ENCODE results near the gene FCN3. TPM values are rescaled to one million over a fixed set of nuclear protein-coding genes. Genes with fewer than 3 reads are reported as not detected.

Gene FCN3
- total RNA-seq, 1 donor from 2014 or later = not detected

DNA sequence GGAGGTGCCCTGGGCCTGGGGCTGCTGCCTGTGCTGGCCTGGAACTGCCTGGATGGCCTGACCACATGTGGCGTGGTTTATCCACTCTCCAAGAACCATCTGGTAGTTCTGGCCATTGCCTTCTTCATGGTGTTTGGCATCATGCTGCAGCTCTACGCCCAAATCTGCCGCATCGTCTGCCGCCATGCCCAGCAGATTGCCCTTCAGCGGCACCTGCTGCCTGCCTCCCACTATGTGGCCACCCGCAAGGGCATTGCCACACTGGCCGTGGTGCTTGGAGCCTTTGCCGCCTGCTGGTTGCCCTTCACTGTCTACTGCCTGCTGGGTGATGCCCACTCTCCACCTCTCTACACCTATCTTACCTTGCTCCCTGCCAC is 19.6 kb upstream of the FCN3 start:
- Mint-ChIP-seq H3K36me3 (ENCODE audit: low read depth) (no peaks in the 10 kb centered on the region), H3K9me3 (no peaks in the 10 kb centered on the region), H3K27me3 (ENCODE audit: low read depth) (peaks cover 2% of the 10 kb centered on the region), H3K4me1 (peaks cover 34% of the 10 kb centered on the region), H3K27ac (ENCODE audit: unreplicated experiment) (no peak overlapping the region), H3K4me3 (peak overlapping the region; percentile 94)
- DNase-seq (ENCODE audit: low read depth, low spot score) = no peak
- no peak for TF ChIP-seq CTCF (conservative IDR thresholded peaks at IDR 0.05)

DNA sequence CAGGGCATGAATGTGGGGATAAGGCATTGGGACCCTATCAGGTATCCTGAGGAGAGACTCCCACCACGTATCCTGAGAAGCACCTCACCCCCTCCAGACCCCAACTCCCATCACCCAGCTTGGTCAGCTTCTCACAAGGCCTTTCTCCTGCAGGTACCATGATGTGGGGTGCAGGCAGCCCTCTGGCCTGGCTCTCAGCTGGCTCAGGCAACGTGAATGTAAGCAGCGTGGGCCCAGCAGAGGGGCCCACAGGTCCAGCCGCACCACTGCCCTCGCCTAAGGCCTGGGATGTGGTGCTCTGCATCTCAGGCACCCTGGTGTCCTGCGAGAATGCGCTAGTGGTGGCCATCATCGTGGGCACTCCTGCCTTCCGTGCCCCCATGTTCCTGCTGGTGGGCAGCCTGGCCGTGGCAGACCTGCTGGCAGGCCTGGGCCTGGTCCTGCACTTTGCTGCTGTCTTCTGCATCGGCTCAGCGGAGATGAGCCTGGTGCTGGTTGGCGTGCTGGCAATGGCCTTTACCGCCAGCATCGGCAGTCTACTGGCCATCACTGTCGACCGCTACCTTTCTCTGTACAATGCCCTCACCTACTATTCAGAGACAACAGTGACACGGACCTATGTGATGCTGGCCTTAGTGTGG is 19.1 kb upstream of the FCN3 start:
- Mint-ChIP-seq H3K9me3 (no peaks in the 10 kb centered on the region), H3K36me3 (ENCODE audit: low read depth) (no peaks in the 10 kb centered on the region), H3K27ac (ENCODE audit: unreplicated experiment) (no peak overlapping the region), H3K4me3 (peak overlapping the region; percentile 94), H3K27me3 (ENCODE audit: low read depth) (peaks cover 2% of the 10 kb centered on the region), H3K4me1 (peaks cover 29% of the 10 kb centered on the region)
- TF ChIP-seq CTCF (conservative IDR thresholded peaks at IDR 0.05) = no peak
- no peak for DNase-seq (ENCODE audit: low read depth, low spot score)

GRCh38 chr1:27392778-27393635 is 18.4 kb upstream of the FCN3 start:
- H3K4me1 Mint-ChIP-seq = peaks cover 25% of the 10 kb centered on the region
- H3K4me3 Mint-ChIP-seq = peak overlapping the region; percentile 94
- DNase-seq (ENCODE audit: low read depth, low spot score) = no peak

DNA sequence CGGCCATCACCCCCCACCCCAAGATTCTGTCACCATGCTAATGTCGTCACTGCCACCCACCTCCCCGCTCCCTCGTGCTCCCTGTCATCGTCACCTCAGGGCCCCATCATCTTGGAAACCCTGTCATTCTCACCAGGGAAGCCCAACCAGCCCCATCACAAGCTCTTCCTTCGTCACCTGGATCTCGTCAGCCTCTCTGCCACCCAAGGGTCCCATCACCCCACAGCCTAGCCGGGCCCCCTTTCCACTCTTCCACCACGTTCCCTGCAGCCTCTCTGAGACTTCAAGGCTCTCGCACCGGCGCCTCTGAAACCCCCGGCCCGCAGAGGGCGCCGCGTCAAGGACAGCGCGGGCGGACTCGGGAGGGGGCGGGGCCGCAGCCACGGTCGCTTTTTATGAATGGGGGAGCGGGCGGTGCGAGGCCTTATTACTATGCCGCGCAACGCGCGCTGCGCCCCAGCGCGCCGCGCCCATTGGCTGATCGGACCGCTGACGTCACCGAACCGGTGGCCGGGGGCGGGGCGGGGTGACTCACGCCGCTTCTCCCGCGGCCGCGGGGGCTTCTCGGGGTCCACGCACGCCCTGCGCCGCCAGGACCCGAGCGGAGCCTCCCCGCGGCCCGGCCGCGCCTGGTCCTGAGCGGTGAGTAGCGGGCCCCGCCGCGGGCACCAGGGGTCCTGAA is 17.6 kb upstream of the FCN3 start, which contains the start of gene GPR3:
Gene GPR3, plus strand, starts transcription at position 527 of the 682 bp plus-strand sequence. CDS start 1,177 bp downstream, outside the sequence.
- no peaks in the 10 kb centered on the region for H3K36me3 Mint-ChIP-seq (ENCODE audit: low read depth)
- TF ChIP-seq CTCF (conservative IDR thresholded peaks at IDR 0.05) = peak; percentile 62
- peak within 1 kb of the TSS; percentile 94 for H3K27ac Mint-ChIP-seq (ENCODE audit: unreplicated experiment)
- no peaks in the 10 kb centered on the region for H3K9me3 Mint-ChIP-seq
- peaks cover 3% of the 10 kb centered on the region for H3K27me3 Mint-ChIP-seq (ENCODE audit: low read depth)
- peak within 1 kb of the TSS; percentile 94 for H3K4me3 Mint-ChIP-seq
- peak; percentile 84 for DNase-seq (ENCODE audit: low read depth, low spot score)
- H3K4me1 Mint-ChIP-seq = peaks cover 21% of the 10 kb centered on the region

More at GRCh38 chr1:27392778-27393635, 18.4 kb upstream of the FCN3 start:
- Mint-ChIP-seq H3K27ac (ENCODE audit: unreplicated experiment) (peak overlapping the region; percentile 94), H3K27me3 (ENCODE audit: low read depth) (peaks cover 5% of the 10 kb centered on the region), H3K9me3 (no peaks in the 10 kb centered on the region), H3K36me3 (ENCODE audit: low read depth) (no peaks in the 10 kb centered on the region)
- no peak for TF ChIP-seq CTCF (conservative IDR thresholded peaks at IDR 0.05)

GRCh38 chr1:27391511-27392095 is 17.0 kb upstream of the FCN3 start:
- Mint-ChIP-seq H3K27me3 (ENCODE audit: low read depth) (peaks cover 3% of the 10 kb centered on the region), H3K27ac (ENCODE audit: unreplicated experiment) (no peak overlapping the region), H3K4me3 (peak overlapping the region; percentile 28), H3K4me1 (peaks cover 21% of the 10 kb centered on the region), H3K36me3 (ENCODE audit: low read depth) (no peaks in the 10 kb centered on the region), H3K9me3 (no peaks in the 10 kb centered on the region)
- no peak for DNase-seq (ENCODE audit: low read depth, low spot score)
- TF ChIP-seq CTCF (conservative IDR thresholded peaks at IDR 0.05) = no peak

All from neural crest cell (in vitro differentiated cells).